NCI-H1105 treated with DMSO at 0.1 percent for 48 hours (cell line): ENCODE measurements around the gene FAM171A1.
"Not testable (repeated sequence)": the region's sequence is repeated elsewhere in the genome, so short reads cannot be mapped to it uniquely, and the experiment has no call there.

ENCODE experiments used
- DNase-seq: peaks from one replicate; lab custom pipeline; 2025; lab: John Stamatoyannopoulos, UW

Gene FAM171A1

GRCh38 chr10:15370856-15371701, at the start of gene FAM171A1:
TSS of gene FAM171A1 (minus strand) at chr10:15371289. CDS start at chr10:15371052, 237 bp downstream.
- DNase-seq = peak; percentile 41

GRCh38 chr10:15420858-15421257, 49.8 kb upstream of the FAM171A1 start:
- DNase-seq = no peak

- DNase-seq = no peak
Observed at GRCh38 chr10:15419279-15419874, 48.3 kb upstream of the FAM171A1 start.

GRCh38 chr10:15416034-15416433, 44.9 kb upstream of the FAM171A1 start:
- no peak for DNase-seq

- DNase-seq = no peak
Observed at GRCh38 chr10:15411010-15411409, 39.9 kb upstream of the FAM171A1 start.

- not testable (repeated sequence) for DNase-seq
Observed at GRCh38 chr10:15409350-15409749, 38.3 kb upstream of the FAM171A1 start.

GRCh38 chr10:15408557-15408956, 37.5 kb upstream of the FAM171A1 start:
- DNase-seq = no peak

- no peak for DNase-seq
Observed at GRCh38 chr10:15405319-15405718, 34.2 kb upstream of the FAM171A1 start.

- DNase-seq = no peak
Observed at GRCh38 chr10:15401382-15401781, 30.3 kb upstream of the FAM171A1 start.

GRCh38 chr10:15400461-15400860, 29.4 kb upstream of the FAM171A1 start:
- not testable (repeated sequence) for DNase-seq

- DNase-seq = no peak
Observed at GRCh38 chr10:15399060-15399661, 28.1 kb upstream of the FAM171A1 start.

GRCh38 chr10:15395935-15396334, 24.8 kb upstream of the FAM171A1 start:
- DNase-seq = no peak

- DNase-seq = no peak
Observed at GRCh38 chr10:15393139-15393825, 22.2 kb upstream of the FAM171A1 start.

- no peak for DNase-seq
Observed at GRCh38 chr10:15391491-15391890, 20.4 kb upstream of the FAM171A1 start.

GRCh38 chr10:15388172-15388571, 17.1 kb upstream of the FAM171A1 start:
- not testable (repeated sequence) for DNase-seq

- DNase-seq = no peak
Observed at GRCh38 chr10:15387021-15387420, 15.9 kb upstream of the FAM171A1 start.

- DNase-seq = no peak
Observed at GRCh38 chr10:15385552-15386455, 14.7 kb upstream of the FAM171A1 start.

- DNase-seq = no peak
Observed at GRCh38 chr10:15381420-15381819, 10.3 kb upstream of the FAM171A1 start.

GRCh38 chr10:15379078-15379477, 8.0 kb upstream of the FAM171A1 start:
- no peak for DNase-seq

- no peak for DNase-seq
Observed at GRCh38 chr10:15378569-15378968, 7.5 kb upstream of the FAM171A1 start.

- no peak for DNase-seq
Observed at GRCh38 chr10:15374566-15374965, 3.5 kb upstream of the FAM171A1 start.
